Breast epithelium (tissue), 4 donors: ENCODE measurements around the gene PUSL1. TPM values are rescaled to one million over a fixed set of nuclear protein-coding genes. Genes with fewer than 3 reads are reported as not detected.
A peak's percentile ranks its signal among the peaks of the same experiment; 100 is the strongest.

ENCODE experiments used
- DNase-seq, 2 donors: peaks; one replicate each; pipeline ENCODE4 v3.0.0-alpha.2; 2019; ENCODE audit warnings: low spot score in 2 of 2
- H3K27ac ChIP-seq, 2 donors: fragments of 200-600 bp; sonication (generic) in 1 of 2; one replicate each; pipeline ENCODE4 v1.5.1; 2016 to 2019; ENCODE audit warnings: mild to moderate bottlenecking in 1 of 2
- H3K27me3 ChIP-seq, 2 donors: fragments of 200-600 bp; sonication (generic) in 1 of 2; one replicate each; pipeline versions ENCODE4 v1.5.1 to v1.6.0; 2017 to 2019; ENCODE audit warnings: control low read depth in 1 of 2, mild to moderate bottlenecking in 1 of 2
- H3K36me3 ChIP-seq: fragments of 200-600 bp; one replicate; pipeline ENCODE4 v1.5.1; 2019
- H3K4me1 ChIP-seq, 2 donors: fragments of 200-600 bp; sonication (generic); one replicate each; pipeline ENCODE4 v1.5.1; 2016 to 2019; ENCODE audit warnings: control low read depth in 1 of 2
- H3K4me3 ChIP-seq, 3 donors: fragments of 200-600 bp; sonication (generic); 1 replicate in 2 of 3; 2 replicates in 1 of 3; pipeline ENCODE4 v1.5.1; 2016 to 2019; ENCODE audit warnings: mild to moderate bottlenecking in 3 of 3, moderate library complexity in 2 of 3
- H3K9me3 ChIP-seq, 2 donors: fragments of 200-600 bp; sonication (generic) in 1 of 2; one replicate each; pipeline ENCODE4 v1.5.1; 2016 to 2019; ENCODE audit warnings: control low read depth in 1 of 2
- POLR2A ChIP-seq: fragments of 450-650 bp; IDR thresholded peaks from one replicate; pipeline ENCODE4 v1.6.1; 2016; ENCODE audit warnings: antibody characterized with exemption, mild to moderate bottlenecking, moderate library complexity
- POLR2AphosphoS5 ChIP-seq, 3 donors: sonication (generic); formaldehyde crosslinking; IDR thresholded peaks; one replicate each; pipeline ENCODE4 v1.6.1; 2017; ENCODE audit warnings: antibody characterized with exemption in 3 of 3
- intact Hi-C: fragments of 100-400 bp; cut with DNase I; formaldehyde crosslinking; loops from one replicate; pipeline ENCODE4 v1.15.1; 2023; ENCODE audit warnings: low total_unique reads
- total RNA-seq, 3 donors: library from RNA; depleted of rRNA; stranded (reverse); fragments of >200 nt; gene quantifications; one replicate each; pipeline ENCODE4 v1.1.0, GENCODE V29; 2016
- TF ChIP-seq, protein P1 (sequence below), 3 donors: fragments of 450-650 bp; IDR thresholded peaks; one replicate each; pipeline ENCODE4 v1.5.1; 2016 to 2017; ENCODE audit warnings: antibody characterized with exemption in 3 of 3, mild to moderate bottlenecking in 3 of 3, moderate library complexity in 3 of 3

PUSL1 gene
- total RNA-seq, 3 donors from 2014 or later, result 16.0 to 27.5 (median 22.0) TPM

DNA sequence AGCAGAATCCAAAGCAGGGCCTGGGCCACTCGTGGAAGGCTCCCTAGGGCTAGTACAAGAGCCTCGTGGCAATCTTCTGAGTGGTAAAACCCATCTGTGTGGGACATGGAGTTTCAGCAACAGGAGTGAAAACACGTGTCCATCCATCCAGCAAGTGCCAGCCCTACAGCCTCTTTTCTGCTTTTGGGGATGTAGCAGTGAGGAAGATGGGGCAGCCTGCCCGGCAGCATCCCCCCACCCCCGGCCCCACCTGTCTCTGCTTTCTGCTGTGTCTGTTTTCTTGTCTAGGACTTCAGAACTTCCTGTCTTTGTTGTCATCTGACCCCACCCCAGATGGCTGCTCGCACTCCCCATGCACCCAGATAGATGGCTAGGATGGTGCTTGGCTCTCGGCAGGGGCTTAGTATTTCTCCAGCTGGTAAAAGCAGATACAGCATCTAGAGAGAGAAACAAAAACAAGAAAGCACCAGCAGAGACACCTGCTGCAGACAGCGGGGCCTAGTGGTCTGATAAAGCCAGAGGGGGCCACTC lies 17.7 kb downstream of the PUSL1 start:
- Histone ChIP-seq H3K36me3 (no peaks in the 10 kb centered on the region), H3K4me1 (peaks cover 10 to 17% of the 10 kb centered on the region in 2 donors), H3K27me3 (no peaks in the 10 kb centered on the region), H3K4me3 (peak overlapping the region; percentile 96 to 100 (median 98)), H3K9me3 (no peaks in the 10 kb centered on the region), H3K27ac (peak overlapping the region; percentile 91 to 93)
- intact Hi-C loops, result no loop called here
- no peak for DNase-seq
- TF ChIP-seq, protein P1, sequence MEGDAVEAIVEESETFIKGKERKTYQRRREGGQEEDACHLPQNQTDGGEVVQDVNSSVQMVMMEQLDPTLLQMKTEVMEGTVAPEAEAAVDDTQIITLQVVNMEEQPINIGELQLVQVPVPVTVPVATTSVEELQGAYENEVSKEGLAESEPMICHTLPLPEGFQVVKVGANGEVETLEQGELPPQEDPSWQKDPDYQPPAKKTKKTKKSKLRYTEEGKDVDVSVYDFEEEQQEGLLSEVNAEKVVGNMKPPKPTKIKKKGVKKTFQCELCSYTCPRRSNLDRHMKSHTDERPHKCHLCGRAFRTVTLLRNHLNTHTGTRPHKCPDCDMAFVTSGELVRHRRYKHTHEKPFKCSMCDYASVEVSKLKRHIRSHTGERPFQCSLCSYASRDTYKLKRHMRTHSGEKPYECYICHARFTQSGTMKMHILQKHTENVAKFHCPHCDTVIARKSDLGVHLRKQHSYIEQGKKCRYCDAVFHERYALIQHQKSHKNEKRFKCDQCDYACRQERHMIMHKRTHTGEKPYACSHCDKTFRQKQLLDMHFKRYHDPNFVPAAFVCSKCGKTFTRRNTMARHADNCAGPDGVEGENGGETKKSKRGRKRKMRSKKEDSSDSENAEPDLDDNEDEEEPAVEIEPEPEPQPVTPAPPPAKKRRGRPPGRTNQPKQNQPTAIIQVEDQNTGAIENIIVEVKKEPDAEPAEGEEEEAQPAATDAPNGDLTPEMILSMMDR (IDR thresholded peaks at IDR 0.05), result no peak
- TF ChIP-seq POLR2AphosphoS5 (IDR thresholded peaks at IDR 0.05), result no peak
- no peak for TF ChIP-seq POLR2A

DNA sequence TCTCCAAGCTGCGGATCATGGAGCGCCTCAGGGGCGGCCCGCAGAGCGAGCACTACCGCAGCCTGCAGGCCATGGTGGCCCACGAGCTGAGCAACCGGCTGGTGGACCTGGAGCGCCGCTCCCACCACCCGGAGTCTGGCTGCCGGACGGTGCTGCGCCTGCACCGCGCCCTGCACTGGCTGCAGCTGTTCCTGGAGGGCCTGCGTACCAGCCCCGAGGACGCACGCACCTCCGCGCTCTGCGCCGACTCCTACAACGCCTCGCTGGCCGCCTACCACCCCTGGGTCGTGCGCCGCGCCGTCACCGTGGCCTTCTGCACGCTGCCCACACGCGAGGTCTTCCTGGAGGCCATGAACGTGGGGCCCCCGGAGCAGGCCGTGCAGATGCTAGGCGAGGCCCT lies 18.9 kb downstream of the PUSL1 start:
- no peak for DNase-seq
- H3K27me3 ChIP-seq, result no peaks in the 10 kb centered on the region
- no peaks in the 10 kb centered on the region for H3K36me3 ChIP-seq
- H3K9me3 ChIP-seq, result no peaks in the 10 kb centered on the region
- intact Hi-C loops, result no loop called here
- no peak overlapping the region for H3K4me3 ChIP-seq
- TF ChIP-seq, protein P1 (IDR thresholded peaks at IDR 0.05), result no peak
- TF ChIP-seq POLR2A (no peak), POLR2AphosphoS5 (IDR thresholded peaks at IDR 0.05) (no peak)
- peaks cover 13 to 19% of the 10 kb centered on the region in 2 donors for H3K4me1 ChIP-seq
- no peak overlapping the region for H3K27ac ChIP-seq

DNA sequence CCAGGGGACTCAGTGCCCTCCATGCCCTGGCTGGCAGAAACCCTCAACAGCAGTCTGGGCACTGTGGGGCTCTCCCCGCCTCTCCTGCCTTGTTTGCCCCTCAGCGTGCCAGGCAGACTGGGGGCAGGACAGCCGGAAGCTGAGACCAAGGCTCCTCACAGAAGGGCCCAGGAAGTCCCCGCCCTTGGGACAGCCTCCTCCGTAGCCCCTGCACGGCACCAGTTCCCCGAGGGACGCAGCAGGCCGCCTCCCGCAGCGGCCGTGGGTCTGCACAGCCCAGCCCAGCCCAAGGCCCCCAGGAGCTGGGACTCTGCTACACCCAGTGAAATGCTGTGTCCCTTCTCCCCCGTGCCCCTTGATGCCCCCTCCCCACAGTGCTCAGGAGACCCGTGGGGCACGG lies 19.9 kb downstream of the PUSL1 start:
- TF ChIP-seq, protein P1 (IDR thresholded peaks at IDR 0.05), result no peak
- TF ChIP-seq POLR2A (no peak), POLR2AphosphoS5 (IDR thresholded peaks at IDR 0.05) (no peak)
- Histone ChIP-seq H3K27ac (no peak overlapping the region), H3K27me3 (no peaks in the 10 kb centered on the region), H3K36me3 (no peaks in the 10 kb centered on the region), H3K9me3 (no peaks in the 10 kb centered on the region), H3K4me3 (no peak overlapping the region), H3K4me1 (peaks cover 21% of the 10 kb centered on the region in 2 donors)
- no peak for DNase-seq
- intact Hi-C loops, result no loop called here

DNA sequence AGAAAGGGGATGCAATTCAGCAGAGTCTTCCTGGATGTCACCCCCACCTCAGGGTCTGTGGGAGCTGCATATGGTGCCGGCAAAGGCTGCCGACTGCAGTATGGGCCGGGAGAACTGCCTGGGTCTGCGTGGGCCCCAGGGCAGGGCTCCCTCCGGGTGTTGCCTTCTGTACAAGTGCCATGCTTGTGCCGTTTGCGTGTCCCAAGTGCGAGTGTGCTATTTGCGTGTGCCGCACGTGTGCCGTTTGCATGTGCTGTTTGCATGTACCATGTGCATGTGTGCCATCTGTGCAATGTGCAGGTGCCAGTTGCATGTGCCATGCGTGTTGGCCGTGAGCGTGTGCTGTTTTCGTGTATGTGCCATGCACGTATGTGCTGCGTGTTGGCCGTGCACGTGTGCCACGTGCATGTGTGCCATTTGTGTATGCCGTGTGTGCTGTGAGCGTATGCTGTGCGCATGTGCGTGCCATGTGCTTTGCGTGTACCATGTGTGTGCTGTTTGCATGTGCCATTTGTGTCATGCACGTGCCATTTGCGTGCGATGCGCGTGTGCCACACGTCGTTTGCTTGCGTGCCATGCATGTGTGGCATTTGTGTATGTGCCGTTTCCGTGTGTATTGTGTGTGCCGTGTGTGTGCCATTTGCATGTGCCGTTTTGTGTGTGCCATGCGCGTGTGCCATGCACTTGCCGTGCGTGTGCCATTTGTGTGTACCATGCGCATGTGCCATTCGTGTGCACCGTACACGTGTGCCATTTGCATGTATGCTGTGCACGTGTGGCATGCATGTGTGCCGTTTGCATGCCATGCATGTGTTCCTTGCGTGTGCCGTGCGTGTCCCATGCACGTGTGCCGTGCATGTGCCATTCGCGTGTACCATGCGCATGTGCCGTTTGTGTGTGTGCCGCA lies 21.2 kb downstream of the PUSL1 start:
- intact Hi-C loops, result no loop called here
- H3K9me3 ChIP-seq, result no peaks in the 10 kb centered on the region
- H3K27me3 ChIP-seq, result no peaks in the 10 kb centered on the region
- no peak for DNase-seq
- H3K4me3 ChIP-seq, result no peak overlapping the region
- no peaks in the 10 kb centered on the region for H3K36me3 ChIP-seq
- H3K4me1 ChIP-seq, result peaks cover 24 to 26% of the 10 kb centered on the region in 2 donors
- no peak overlapping the region for H3K27ac ChIP-seq
- TF ChIP-seq POLR2A, result no peak
- TF ChIP-seq POLR2AphosphoS5 (IDR thresholded peaks at IDR 0.05), result no peak
- TF ChIP-seq, protein P1 (IDR thresholded peaks at IDR 0.05), result no peak
